ENCODE results near the gene ATP5F1E. TPM values are rescaled to one million over a fixed set of nuclear protein-coding genes. Genes with fewer than 3 reads are reported as not detected.

The ATP5F1E gene
- total RNA-seq, 1 experiment from 2014 or later = 181 TPM

- Mint-ChIP-seq H3K4me3 (ENCODE audit: unreplicated experiment) (no peak overlapping the region), H3K27ac (ENCODE audit: unreplicated experiment) (no peak overlapping the region), H3K36me3 (ENCODE audit: insufficient read depth, unreplicated experiment) (no peaks in the 10 kb centered on the region), H3K27me3 (ENCODE audit: insufficient read depth, unreplicated experiment) (no peaks in the 10 kb centered on the region), H3K4me1 (ENCODE audit: low read depth, unreplicated experiment) (peaks cover 16% of the 10 kb centered on the region), H3K9me3 (ENCODE audit: unreplicated experiment) (no peaks in the 10 kb centered on the region)
- no peak overlapping the region for H3K4me3 ChIP-seq (ENCODE audit: low read depth, low read length)
- no peaks in the 10 kb centered on the region for H3K27me3 ChIP-seq (replicated peaks; ENCODE audit: control insufficient read depth, insufficient read depth, low read length)
- no peaks in the 10 kb centered on the region for H3K36me3 ChIP-seq (ENCODE audit: control insufficient read depth, insufficient read depth, low read length)
- TF ChIP-seq, protein P1, sequence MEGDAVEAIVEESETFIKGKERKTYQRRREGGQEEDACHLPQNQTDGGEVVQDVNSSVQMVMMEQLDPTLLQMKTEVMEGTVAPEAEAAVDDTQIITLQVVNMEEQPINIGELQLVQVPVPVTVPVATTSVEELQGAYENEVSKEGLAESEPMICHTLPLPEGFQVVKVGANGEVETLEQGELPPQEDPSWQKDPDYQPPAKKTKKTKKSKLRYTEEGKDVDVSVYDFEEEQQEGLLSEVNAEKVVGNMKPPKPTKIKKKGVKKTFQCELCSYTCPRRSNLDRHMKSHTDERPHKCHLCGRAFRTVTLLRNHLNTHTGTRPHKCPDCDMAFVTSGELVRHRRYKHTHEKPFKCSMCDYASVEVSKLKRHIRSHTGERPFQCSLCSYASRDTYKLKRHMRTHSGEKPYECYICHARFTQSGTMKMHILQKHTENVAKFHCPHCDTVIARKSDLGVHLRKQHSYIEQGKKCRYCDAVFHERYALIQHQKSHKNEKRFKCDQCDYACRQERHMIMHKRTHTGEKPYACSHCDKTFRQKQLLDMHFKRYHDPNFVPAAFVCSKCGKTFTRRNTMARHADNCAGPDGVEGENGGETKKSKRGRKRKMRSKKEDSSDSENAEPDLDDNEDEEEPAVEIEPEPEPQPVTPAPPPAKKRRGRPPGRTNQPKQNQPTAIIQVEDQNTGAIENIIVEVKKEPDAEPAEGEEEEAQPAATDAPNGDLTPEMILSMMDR (IDR thresholded peaks at IDR 0.05; ENCODE audit: insufficient read depth in 1 of 2, low read depth in 1 of 2, low read length in 1 of 2, severe bottlenecking in 1 of 2, unreplicated experiment in 1 of 2) = no peak
- DNase-seq = no peak
- BruUV-seq (replicated peaks) = no TSS peak
- no peaks in the 10 kb centered on the region for H3K9me3 ChIP-seq
- intact Hi-C loops (cut with micrococcal nuclease; ENCODE audit: unreplicated experiment) = no loop called here
- peaks cover 18% of the 10 kb centered on the region for H3K4me1 ChIP-seq
- ChIA-PET POLR2A (interaction anchor here (1.0 kb wide), 1 partner anchor 21 kb away, joined by 4 read pairs; the partner anchor contains the start of gene ATP5F1E), CTCF (interaction anchor here (0.6 kb wide), 1 partner anchor 211 kb away, joined by 3 read pairs; no protein-coding TSS in a partner anchor)
These were observed 20.9 kb downstream of the ATP5F1E start for GRCh38 chr20:59010995-59011873.

- Mint-ChIP-seq H3K4me1 (ENCODE audit: low read depth, unreplicated experiment) (peaks cover 13% of the 10 kb centered on the region), H3K36me3 (ENCODE audit: insufficient read depth, unreplicated experiment) (no peaks in the 10 kb centered on the region), H3K27ac (ENCODE audit: unreplicated experiment) (no peak overlapping the region), H3K9me3 (ENCODE audit: unreplicated experiment) (no peaks in the 10 kb centered on the region), H3K4me3 (ENCODE audit: unreplicated experiment) (no peak overlapping the region), H3K27me3 (ENCODE audit: insufficient read depth, unreplicated experiment) (no peaks in the 10 kb centered on the region)
- POLR2A ChIA-PET = no interaction called here
- H3K4me3 ChIP-seq (ENCODE audit: low read depth, low read length) = no peak overlapping the region
- CTCF ChIA-PET = no interaction called here
- no TSS peak for BruUV-seq (replicated peaks)
- H3K36me3 ChIP-seq (ENCODE audit: control insufficient read depth, insufficient read depth, low read length) = no peaks in the 10 kb centered on the region
- intact Hi-C loops (cut with micrococcal nuclease; ENCODE audit: unreplicated experiment) = no loop called here
- DNase-seq = no peak
- no peaks in the 10 kb centered on the region for H3K27me3 ChIP-seq (replicated peaks; ENCODE audit: control insufficient read depth, insufficient read depth, low read length)
- no peaks in the 10 kb centered on the region for H3K9me3 ChIP-seq
- H3K4me1 ChIP-seq = peaks cover 19% of the 10 kb centered on the region
- TF ChIP-seq, protein P1 (IDR thresholded peaks at IDR 0.05; ENCODE audit: insufficient read depth in 1 of 2, low read depth in 1 of 2, low read length in 1 of 2, severe bottlenecking in 1 of 2, unreplicated experiment in 1 of 2) = no peak
These were observed 21.7 kb downstream of the ATP5F1E start for GRCh38 chr20:59010321-59010994.

GRCh38 chr20:59008715-59009336 is 23.3 kb downstream of the ATP5F1E start:
- Histone ChIP-seq H3K27me3 (replicated peaks; ENCODE audit: control insufficient read depth, insufficient read depth, low read length) (no peaks in the 10 kb centered on the region), H3K9me3 (no peaks in the 10 kb centered on the region), H3K36me3 (ENCODE audit: control insufficient read depth, insufficient read depth, low read length) (no peaks in the 10 kb centered on the region), H3K4me3 (ENCODE audit: low read depth, low read length) (no peak overlapping the region), H3K4me1 (peaks cover 24% of the 10 kb centered on the region)
- Mint-ChIP-seq H3K4me3 (ENCODE audit: unreplicated experiment) (no peak overlapping the region), H3K27ac (ENCODE audit: unreplicated experiment) (no peak overlapping the region), H3K27me3 (ENCODE audit: insufficient read depth, unreplicated experiment) (no peaks in the 10 kb centered on the region), H3K36me3 (ENCODE audit: insufficient read depth, unreplicated experiment) (peaks cover 7% of the 10 kb centered on the region), H3K9me3 (ENCODE audit: unreplicated experiment) (no peaks in the 10 kb centered on the region), H3K4me1 (ENCODE audit: low read depth, unreplicated experiment) (peaks cover 19% of the 10 kb centered on the region)
- TF ChIP-seq, protein P1 (IDR thresholded peaks at IDR 0.05; ENCODE audit: insufficient read depth in 1 of 2, low read depth in 1 of 2, low read length in 1 of 2, severe bottlenecking in 1 of 2, unreplicated experiment in 1 of 2) = no peak
- ChIA-PET CTCF (interaction anchor here (0.5 to 1.2 kb wide), 3 partner anchors 15 to 782 kb away, joined by 3 to 8 read pairs (median 4); no protein-coding TSS in a partner anchor), POLR2A (interaction anchor here (1.6 kb wide), 1 partner anchor 23 kb away, joined by 13 read pairs; the partner anchor contains the start of gene ATP5F1E)
- intact Hi-C loops (cut with micrococcal nuclease; ENCODE audit: unreplicated experiment) = no loop called here
- no TSS peak for BruUV-seq (replicated peaks)
- DNase-seq = no peak

Data from Caco-2 (cell line).